ENCODE data around the gene FNDC10.

- no peak for TF ChIP-seq CTCF (IDR thresholded peaks at IDR 0.05)
- TF ChIP-seq POLR2A (IDR thresholded peaks at IDR 0.05; ENCODE audit: low read depth), result no peak
These were observed 16.3 kb upstream of the FNDC10 start for GRCh38 chr1:1616045-1616790.

Measured in esophagus muscularis mucosa (tissue), 3 donors.